GM12878 (cell line): ENCODE data around the gene METAP1.

Experiments used
- TF ChIP-seq, protein P1 (sequence below), 3 experiments: IDR thresholded peaks in 2 of 3; conservative IDR thresholded peaks in 1 of 3; 2 replicates each; pipeline ENCODE4 v1.5.1; 2011; ENCODE audit warnings: low read depth in 3 of 3, low read length in 3 of 3, mild to moderate bottlenecking in 3 of 3, control low read depth in 2 of 3, moderate library complexity in 2 of 3, inconsistent platforms in 1 of 3, mixed read lengths in 1 of 3; ENCODE audit not compliant: control insufficient read depth in 2 of 3, insufficient read depth in 1 of 3; ENCODE audit errors: extremely low read depth in 1 of 3
- TF ChIP-seq, protein P2 (sequence below): IDR thresholded peaks from 2 replicates; pipeline ENCODE4 v1.6.1; 2012; ENCODE audit warnings: low read depth, low read length, improper control_type of control experiment

DNA sequence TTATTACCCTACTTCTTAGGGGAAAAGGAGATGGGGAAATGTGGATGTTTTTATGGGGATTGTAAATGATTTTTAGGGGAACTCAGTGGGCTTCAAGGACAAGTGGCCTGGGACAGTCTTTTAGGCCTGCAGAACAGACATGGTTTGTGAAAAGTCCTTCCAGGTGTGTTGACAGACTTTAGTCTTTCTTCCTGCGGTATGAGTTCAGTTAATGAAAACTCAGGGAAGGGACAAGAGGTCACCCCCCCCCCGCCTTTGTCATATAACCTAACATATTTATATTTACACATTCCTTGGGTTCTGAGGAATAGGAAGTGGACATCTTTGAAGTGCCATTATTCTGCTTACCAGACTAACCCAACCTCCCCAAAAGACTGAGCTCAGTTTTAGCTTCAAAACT is 31.8 kb downstream of the METAP1 start:
- TF ChIP-seq, protein P1, sequence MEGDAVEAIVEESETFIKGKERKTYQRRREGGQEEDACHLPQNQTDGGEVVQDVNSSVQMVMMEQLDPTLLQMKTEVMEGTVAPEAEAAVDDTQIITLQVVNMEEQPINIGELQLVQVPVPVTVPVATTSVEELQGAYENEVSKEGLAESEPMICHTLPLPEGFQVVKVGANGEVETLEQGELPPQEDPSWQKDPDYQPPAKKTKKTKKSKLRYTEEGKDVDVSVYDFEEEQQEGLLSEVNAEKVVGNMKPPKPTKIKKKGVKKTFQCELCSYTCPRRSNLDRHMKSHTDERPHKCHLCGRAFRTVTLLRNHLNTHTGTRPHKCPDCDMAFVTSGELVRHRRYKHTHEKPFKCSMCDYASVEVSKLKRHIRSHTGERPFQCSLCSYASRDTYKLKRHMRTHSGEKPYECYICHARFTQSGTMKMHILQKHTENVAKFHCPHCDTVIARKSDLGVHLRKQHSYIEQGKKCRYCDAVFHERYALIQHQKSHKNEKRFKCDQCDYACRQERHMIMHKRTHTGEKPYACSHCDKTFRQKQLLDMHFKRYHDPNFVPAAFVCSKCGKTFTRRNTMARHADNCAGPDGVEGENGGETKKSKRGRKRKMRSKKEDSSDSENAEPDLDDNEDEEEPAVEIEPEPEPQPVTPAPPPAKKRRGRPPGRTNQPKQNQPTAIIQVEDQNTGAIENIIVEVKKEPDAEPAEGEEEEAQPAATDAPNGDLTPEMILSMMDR (IDR thresholded peaks at IDR 0.05 in 2 of 3, conservative IDR thresholded peaks at IDR 0.05 in 1 of 3; ENCODE audit: control insufficient read depth in 2 of 3, extremely low read depth in 1 of 3, insufficient read depth in 1 of 3, low read depth in 3 of 3, low read length in 3 of 3) = no peak
- TF ChIP-seq, protein P2, sequence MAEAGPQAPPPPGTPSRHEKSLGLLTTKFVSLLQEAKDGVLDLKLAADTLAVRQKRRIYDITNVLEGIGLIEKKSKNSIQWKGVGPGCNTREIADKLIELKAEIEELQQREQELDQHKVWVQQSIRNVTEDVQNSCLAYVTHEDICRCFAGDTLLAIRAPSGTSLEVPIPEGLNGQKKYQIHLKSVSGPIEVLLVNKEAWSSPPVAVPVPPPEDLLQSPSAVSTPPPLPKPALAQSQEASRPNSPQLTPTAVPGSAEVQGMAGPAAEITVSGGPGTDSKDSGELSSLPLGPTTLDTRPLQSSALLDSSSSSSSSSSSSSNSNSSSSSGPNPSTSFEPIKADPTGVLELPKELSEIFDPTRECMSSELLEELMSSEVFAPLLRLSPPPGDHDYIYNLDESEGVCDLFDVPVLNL = no peak
